Measurements from ENCODE around the gene ZEB2. TPM values are rescaled to one million over a fixed set of nuclear protein-coding genes. Genes with fewer than 3 reads are reported as not detected.

The ZEB2 gene
- total and polyA plus RNA-seq, 2 of the 8 experiments (the other 6 are each of a cell fraction or from before 2014, with no cell fraction given), result 0.38 TPM; not detected in 1

- TF ChIP-seq RAD21 (IDR thresholded peaks at IDR 0.05 in 1 of 2, conservative IDR thresholded peaks at IDR 0.05 in 1 of 2; ENCODE audit: low read depth in 2 of 2, low read length in 2 of 2), result peak in 1 of 2 experiments; percentile 19; a peak in 1 of 4 replicates
- peak; percentile 91 for TF ChIP-seq ASH2L (IDR thresholded peaks at IDR 0.05; ENCODE audit: low read length)
- TF ChIP-seq CHD7 (IDR thresholded peaks at IDR 0.05; ENCODE audit: insufficient replicate concordance, low read length), result peak; percentile 90
- TF ChIP-seq HDAC2 (IDR thresholded peaks at IDR 0.05; ENCODE audit: borderline replicate concordance in 1 of 2, low read depth in 2 of 2, low read length in 2 of 2), result peak; percentile 95 to 96; a peak in 3 of 4 replicates
- TF ChIP-seq RBBP5 (IDR thresholded peaks at IDR 0.05; ENCODE audit: borderline replicate concordance, low read depth, low read length), result peak; percentile 73; the same call in 1 of the 2 replicates
- peak; percentile 78 for TF ChIP-seq YY1 (IDR thresholded peaks at IDR 0.05; ENCODE audit: low read depth, low read length)
- peak in 1 of 2 experiments; percentile 92; a peak in 1 of 3 replicates for TF ChIP-seq EP300 (IDR thresholded peaks at IDR 0.05; ENCODE audit: borderline replicate concordance in 1 of 2, low read depth in 2 of 2, low read length in 2 of 2)
- TF ChIP-seq ZNF274 (IDR thresholded peaks at IDR 0.05; ENCODE audit: borderline replicate concordance, extremely low read depth, low read length), result no peak
- no peak for TF ChIP-seq EGR1 (IDR thresholded peaks at IDR 0.05; ENCODE audit: borderline replicate concordance, low read depth, low read length)
Observed at GRCh38 chr2:144510294-144510991, 9.5 kb downstream of the ZEB2 start (continued).
